SKM-1 (cell line): Measurements from ENCODE around the gene MGP.

Source experiments
- DNase-seq: peaks from one replicate; lab custom pipeline; 2025; ENCODE audit not compliant: unreplicated experiment; lab: John Stamatoyannopoulos, UW

MGP gene

GRCh38 chr12:14885718-14886221 is at the start of gene MGP:
Gene MGP, minus strand, starts transcription at chr12:14885854. Its CDS starts 63 bp downstream, at chr12:14885791.
- no peak for DNase-seq

- DNase-seq = no peak
Measured at GRCh38 chr12:14935031-14935430, 49.4 kb upstream of the MGP start.

GRCh38 chr12:14934511-14934910 is 48.9 kb upstream of the MGP start:
- DNase-seq = no peak

- no peak for DNase-seq
Measured at GRCh38 chr12:14931791-14932560, 46.3 kb upstream of the MGP start.

- DNase-seq = no peak
Measured at GRCh38 chr12:14931359-14931758, 45.7 kb upstream of the MGP start.

- DNase-seq = no peak
Measured at GRCh38 chr12:14930299-14930698, 44.6 kb upstream of the MGP start.

GRCh38 chr12:14928931-14929330 is 43.3 kb upstream of the MGP start:
- DNase-seq = no peak

- no peak for DNase-seq
Measured at GRCh38 chr12:14927267-14927666, 41.6 kb upstream of the MGP start.

- DNase-seq = no peak
Measured at GRCh38 chr12:14924541-14924940, 38.9 kb upstream of the MGP start.

- DNase-seq = no peak
Measured at GRCh38 chr12:14923944-14924343, 38.3 kb upstream of the MGP start.

GRCh38 chr12:14921218-14921617 is 35.6 kb upstream of the MGP start:
- no peak for DNase-seq

GRCh38 chr12:14920475-14921126 is 34.9 kb upstream of the MGP start:
- no peak for DNase-seq

- DNase-seq = no peak
Measured at GRCh38 chr12:14919455-14919854, 33.8 kb upstream of the MGP start.

GRCh38 chr12:14915736-14916135 is 30.1 kb upstream of the MGP start:
- DNase-seq = no peak

GRCh38 chr12:14913381-14913781 is 27.7 kb upstream of the MGP start:
- DNase-seq = no peak

- DNase-seq = no peak
Measured at GRCh38 chr12:14911131-14911530, 25.5 kb upstream of the MGP start.

GRCh38 chr12:14910090-14910915 is 24.6 kb upstream of the MGP start:
- no peak for DNase-seq

- no peak for DNase-seq
Measured at GRCh38 chr12:14907953-14908352, 22.3 kb upstream of the MGP start.

GRCh38 chr12:14906114-14906513 is 20.5 kb upstream of the MGP start:
- DNase-seq = no peak

GRCh38 chr12:14905269-14906004 is 19.8 kb upstream of the MGP start:
- no peak for DNase-seq

GRCh38 chr12:14904854-14905253 is 19.2 kb upstream of the MGP start:
- no peak for DNase-seq
